PC-3 (cell line): ENCODE measurements around the gene TNK1.

Source experiments
- EZH2 ChIP-seq: fragments of 300-600 bp; sonication (generic); IDR thresholded peaks from one replicate; pipeline ENCODE4 v1.6.1; 2017; ENCODE audit warnings: antibody characterized with exemption, mild to moderate bottlenecking, low read length; ENCODE audit not compliant: unreplicated experiment
- TF ChIP-seq, protein P1 (sequence below): fragments of 300-600 bp; sonication (generic); conservative IDR thresholded peaks from 2 replicates; pipeline ENCODE4 v1.5.1; 2017; ENCODE audit warnings: antibody characterized with exemption, low read depth, mild to moderate bottlenecking, low read length

DNA sequence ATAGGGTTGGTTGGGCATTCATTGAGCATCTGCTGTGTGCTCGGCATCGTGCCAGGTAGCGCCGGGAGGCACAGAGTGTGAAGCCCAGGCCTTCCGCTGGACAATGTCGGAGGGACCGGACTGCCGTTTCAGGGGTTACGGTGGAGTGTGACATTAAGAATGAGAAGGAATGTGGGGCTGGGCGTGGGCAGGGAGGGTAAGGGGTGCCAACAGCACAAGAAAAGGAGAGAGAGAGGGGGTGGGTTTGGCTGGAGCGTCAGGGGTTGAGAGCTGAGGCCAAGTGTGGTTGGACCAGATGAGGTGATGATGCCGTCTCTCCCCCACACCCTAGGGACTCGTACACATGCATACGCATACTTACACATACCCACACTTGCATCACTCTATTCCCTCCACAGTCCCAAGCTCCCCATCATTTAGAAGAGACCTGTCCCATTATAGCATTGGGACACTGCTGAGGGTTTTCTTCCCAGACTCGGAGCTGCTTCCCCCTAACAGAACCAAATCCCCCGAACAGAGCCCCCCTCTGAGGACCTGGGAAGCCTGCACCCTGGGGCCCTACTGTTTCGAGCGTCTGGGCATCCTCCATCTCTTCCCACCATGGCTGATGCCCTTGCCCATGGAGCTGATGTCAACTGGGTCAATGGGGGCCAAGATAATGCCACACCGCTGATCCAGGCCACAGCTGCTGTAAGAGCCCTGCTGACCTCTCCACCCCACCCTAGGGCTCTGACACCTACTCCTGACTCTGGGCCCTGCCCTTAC lies 32.2 kb upstream of the TNK1 start:
- TF ChIP-seq, protein P1, sequence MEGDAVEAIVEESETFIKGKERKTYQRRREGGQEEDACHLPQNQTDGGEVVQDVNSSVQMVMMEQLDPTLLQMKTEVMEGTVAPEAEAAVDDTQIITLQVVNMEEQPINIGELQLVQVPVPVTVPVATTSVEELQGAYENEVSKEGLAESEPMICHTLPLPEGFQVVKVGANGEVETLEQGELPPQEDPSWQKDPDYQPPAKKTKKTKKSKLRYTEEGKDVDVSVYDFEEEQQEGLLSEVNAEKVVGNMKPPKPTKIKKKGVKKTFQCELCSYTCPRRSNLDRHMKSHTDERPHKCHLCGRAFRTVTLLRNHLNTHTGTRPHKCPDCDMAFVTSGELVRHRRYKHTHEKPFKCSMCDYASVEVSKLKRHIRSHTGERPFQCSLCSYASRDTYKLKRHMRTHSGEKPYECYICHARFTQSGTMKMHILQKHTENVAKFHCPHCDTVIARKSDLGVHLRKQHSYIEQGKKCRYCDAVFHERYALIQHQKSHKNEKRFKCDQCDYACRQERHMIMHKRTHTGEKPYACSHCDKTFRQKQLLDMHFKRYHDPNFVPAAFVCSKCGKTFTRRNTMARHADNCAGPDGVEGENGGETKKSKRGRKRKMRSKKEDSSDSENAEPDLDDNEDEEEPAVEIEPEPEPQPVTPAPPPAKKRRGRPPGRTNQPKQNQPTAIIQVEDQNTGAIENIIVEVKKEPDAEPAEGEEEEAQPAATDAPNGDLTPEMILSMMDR: no peak
- TF ChIP-seq EZH2: no peak
